Measurements from ENCODE around the gene ORC6. TPM values are rescaled to one million over a fixed set of nuclear protein-coding genes. Genes with fewer than 3 reads are reported as not detected.

ORC6 gene
- total and polyA plus RNA-seq, 10 of the 15 experiments (the other 5 are each of a cell fraction or from before 2014, with no cell fraction given): 25.7 to 88.5 (median 49.1) TPM

- peak overlapping the region; percentile 57 for H3K27ac ChIP-seq (ENCODE audit: control insufficient read depth, insufficient read depth)
- DNase-seq (ENCODE audit: low read depth, low spot score) (peak; percentile 76), FAIRE-seq (peak; percentile 88), ATAC-seq (peak; percentile 98)
- H3K36me3 ChIP-seq (ENCODE audit: control insufficient read depth in 2 of 2, insufficient read depth in 2 of 2, low read length in 1 of 2): peaks cover 4 to 21% of the 10 kb centered on the region in 2 experiments
- in situ Hi-C loops (cut with MboI) (no loop called here), intact Hi-C loops (cut with micrococcal nuclease; ENCODE audit: unreplicated experiment) (no loop called here)
- peak overlapping the region; percentile 60 for H3K4me2 ChIP-seq (ENCODE audit: control insufficient read depth, insufficient read depth)
- H3K4me1 ChIP-seq (ENCODE audit: control insufficient read depth, insufficient read depth, low read length): peaks cover 20% of the 10 kb centered on the region
- no peak overlapping the region for H2AFZ ChIP-seq (ENCODE audit: control insufficient read depth, low read depth, low read length)
- H3K9ac ChIP-seq (ENCODE audit: control insufficient read depth, insufficient read depth, low read length): no peak overlapping the region
- H3K9me3 ChIP-seq (replicated peaks; ENCODE audit: control insufficient read depth, insufficient read depth, low read length): no peaks in the 10 kb centered on the region
- BruUV-seq (replicated peaks): TSS peak; percentile 30
- H3K4me3 ChIP-seq: no peak overlapping the region
- SMC1A ChIA-PET (ENCODE audit: uncharacterized antibody, unreplicated experiment): interaction anchor here (0.9 to 1.6 kb wide), 4 partner anchors 11 to 142 kb away, joined by 3 to 7 read pairs (median 4); no protein-coding TSS in a partner anchor
- POLR2A ChIA-PET: interaction anchor here (0.6 to 1.3 kb wide), 4 partner anchors 8 to 1575 kb away, joined by 3 to 9 read pairs (median 3); no protein-coding TSS in a partner anchor
- no peaks in the 10 kb centered on the region for H3K27me3 ChIP-seq (replicated peaks in 1 of 2; ENCODE audit: control insufficient read depth in 2 of 2, insufficient read depth in 2 of 2, low read length in 1 of 2)
- RAD21 ChIA-PET (ENCODE audit: unreplicated experiment): interaction anchor here (1.0 to 1.3 kb wide), 3 partner anchors 26 to 195 kb away, joined by 3 to 4 read pairs (median 3); no protein-coding TSS in a partner anchor
- no peaks in the 10 kb centered on the region for H3K79me2 ChIP-seq (ENCODE audit: control insufficient read depth, insufficient read depth, low read length)
- 0% methylated on average over 1 of the region's 1 CpG for WGBS (ENCODE audit: insufficient coverage, insufficient replicate concordance, low lambda C conversion rate, missing lambda C conversion rate)
- CTCF ChIA-PET: interaction anchor here (1.8 kb wide), 1 partner anchor 195 kb away, joined by 4 read pairs; no protein-coding TSS in a partner anchor
- no peaks in the 10 kb centered on the region for H4K20me1 ChIP-seq (ENCODE audit: control insufficient read depth, insufficient read depth)
- TF ChIP-seq FOXM1 (IDR thresholded peaks at IDR 0.05; ENCODE audit: low read depth, low read length) (0 out of 2 replicates have a peak, but pooled peaks have one; percentile 28), GATAD2B (conservative IDR thresholded peaks at IDR 0.05; ENCODE audit: low read depth) (0 out of 2 replicates have a peak, but pooled peaks have one; percentile 30), HDGF (IDR thresholded peaks at IDR 0.05) (no peak), YBX1 (IDR thresholded peaks at IDR 0.05) (no peak), NR2C2 (IDR thresholded peaks at IDR 0.05; ENCODE audit: borderline replicate concordance, control insufficient read depth, insufficient read length, low read depth) (no peak), EGR1 (IDR thresholded peaks at IDR 0.05; ENCODE audit: borderline replicate concordance in 1 of 2, low read depth in 2 of 2, low read length in 2 of 2) (0 out of 3 replicates have a peak, but pooled peaks of 1 of the 2 experiments have one; percentile 43), NR2F1 (conservative IDR thresholded peaks at IDR 0.05) (0 out of 2 replicates have a peak, but pooled peaks have one; percentile 47), CBX5 (IDR thresholded peaks at IDR 0.05; ENCODE audit: low read depth) (peak; percentile 55; the same call in 1 of the 2 replicates), STAT1 (conservative IDR thresholded peaks at IDR 0.05) (no peak), SKIL (IDR thresholded peaks at IDR 0.05; ENCODE audit: low read depth, poor library complexity, severe bottlenecking) (peak; percentile 27), ETV6 (conservative IDR thresholded peaks at IDR 0.05 in 1 of 2, IDR thresholded peaks at IDR 0.05 in 1 of 2; ENCODE audit: borderline replicate concordance in 1 of 2, low read depth in 1 of 2) (peak in 1 of 2 experiments; percentile 94; a peak in 2 of 4 replicates), PML (IDR thresholded peaks at IDR 0.05; ENCODE audit: low read length) (0 out of 2 replicates have a peak, but pooled peaks have one; percentile 57), IKZF2 (IDR thresholded peaks at IDR 0.05) (peak; percentile 70 to 77), POLR2AphosphoS2 (IDR thresholded peaks at IDR 0.05; ENCODE audit: low read depth, low read length) (0 out of 2 replicates have a peak, but pooled peaks have one; percentile 15), TBL1XR1 (IDR thresholded peaks at IDR 0.05; ENCODE audit: low read depth, low read length) (peak; percentile 58; the same call in 1 of the 2 replicates), IKZF1 (conservative IDR thresholded peaks at IDR 0.05) (peak; percentile 82), EED (IDR thresholded peaks at IDR 0.05; ENCODE audit: low read depth) (peak; percentile 95), NFIC (IDR thresholded peaks at IDR 0.05; ENCODE audit: low read depth, low read length) (peak; percentile 78), DPF2 (IDR thresholded peaks at IDR 0.05) (0 out of 2 replicates have a peak, but pooled peaks have one; percentile 31), CTCF (IDR thresholded peaks at IDR 0.05 in 2 of 3, conservative IDR thresholded peaks at IDR 0.05 in 1 of 3; ENCODE audit: control insufficient read depth in 2 of 3, extremely low read depth in 1 of 3, insufficient read depth in 1 of 3, low read depth in 3 of 3, low read length in 3 of 3) (peak in 1 of 3 experiments; percentile 18; a peak in 2 of 6 replicates), RUNX3 (IDR thresholded peaks at IDR 0.05; ENCODE audit: low read length) (peak; percentile 91)
Observed at GRCh38 chr16:46658925-46659324, 30.5 kb upstream of the ORC6 start.

All from GM12878 (cell line).